ENCODE measurements around the gene ST3GAL5.

Gene ST3GAL5

GRCh38 chr2:85812094-85812735, 76.6 kb downstream of the ST3GAL5 start:
- Histone ChIP-seq H3K4me3 (no peak overlapping the region), H3K27ac (peak overlapping the region in 1 of 2 donors; percentile 78)
- peak; percentile 67 for DNase-seq (ENCODE audit: low spot score)
- TF ChIP-seq CTCF (IDR thresholded peaks at IDR 0.05): no peak

- Histone ChIP-seq H3K27ac (peak overlapping the region; percentile 52 to 78), H3K4me3 (peak overlapping the region; percentile 48)
- TF ChIP-seq CTCF (IDR thresholded peaks at IDR 0.05): no peak
- peak; percentile 73 for DNase-seq (ENCODE audit: low spot score)
Measured at GRCh38 chr2:85811180-85812093, 77.4 kb downstream of the ST3GAL5 start.

- peak; percentile 69 for DNase-seq (ENCODE audit: low spot score)
- no peak for TF ChIP-seq CTCF (IDR thresholded peaks at IDR 0.05)
- H3K4me3 ChIP-seq: peak overlapping the region; percentile 48
- peak overlapping the region; percentile 52 to 78 for H3K27ac ChIP-seq
Measured at GRCh38 chr2:85810371-85811179, 78.2 kb downstream of the ST3GAL5 start.

GRCh38 chr2:85807756-85808155, 81.0 kb downstream of the ST3GAL5 start:
- peak; percentile 64 for DNase-seq (ENCODE audit: low spot score)
- Histone ChIP-seq H3K27ac (no peak overlapping the region), H3K4me3 (no peak overlapping the region)
- no peak for TF ChIP-seq CTCF (IDR thresholded peaks at IDR 0.05)

GRCh38 chr2:85806358-85807118, 82.3 kb downstream of the ST3GAL5 start:
- peak; percentile 22 for DNase-seq (ENCODE audit: low spot score)
- no peak for TF ChIP-seq CTCF (IDR thresholded peaks at IDR 0.05)
- no peak overlapping the region for H3K27ac ChIP-seq
- no peak overlapping the region for H3K4me3 ChIP-seq

GRCh38 chr2:85804583-85804982, 84.2 kb downstream of the ST3GAL5 start:
- H3K4me3 ChIP-seq: no peak overlapping the region
- no peak for DNase-seq (ENCODE audit: low spot score)
- no peak overlapping the region for H3K27ac ChIP-seq
- TF ChIP-seq CTCF (IDR thresholded peaks at IDR 0.05): peak; percentile 64

Data from coronary artery (tissue), 2 donors.